ENCODE data around the gene OR4F15. TPM values are rescaled to one million over a fixed set of nuclear protein-coding genes. Genes with fewer than 3 reads are reported as not detected.

Gene OR4F15
- total RNA-seq, 1 experiment from 2014 or later, result not detected

- Histone ChIP-seq H3K36me3 (ENCODE audit: control insufficient read depth, insufficient read depth, low read length) (no peaks in the 10 kb centered on the region), H3K27me3 (replicated peaks; ENCODE audit: control insufficient read depth, insufficient read depth, low read length) (no peaks in the 10 kb centered on the region), H3K4me3 (ENCODE audit: low read depth, low read length) (no peak overlapping the region), H3K4me1 (no peaks in the 10 kb centered on the region), H3K9me3 (no peaks in the 10 kb centered on the region)
- Mint-ChIP-seq H3K4me1 (ENCODE audit: low read depth, unreplicated experiment) (no peaks in the 10 kb centered on the region), H3K27me3 (ENCODE audit: insufficient read depth, unreplicated experiment) (peaks cover 3% of the 10 kb centered on the region), H3K36me3 (ENCODE audit: insufficient read depth, unreplicated experiment) (no peaks in the 10 kb centered on the region), H3K9me3 (ENCODE audit: unreplicated experiment) (peaks cover 10% of the 10 kb centered on the region), H3K4me3 (ENCODE audit: unreplicated experiment) (no peak overlapping the region), H3K27ac (ENCODE audit: unreplicated experiment) (no peak overlapping the region)
- no peak for TF ChIP-seq CTCF (IDR thresholded peaks at IDR 0.05; ENCODE audit: insufficient read depth in 1 of 2, low read depth in 1 of 2, low read length in 1 of 2, severe bottlenecking in 1 of 2, unreplicated experiment in 1 of 2)
- ChIA-PET CTCF (no interaction called here), POLR2A (no interaction called here)
- no peak for DNase-seq
- no TSS peak for BruUV-seq (replicated peaks)
- intact Hi-C loops (cut with micrococcal nuclease; ENCODE audit: unreplicated experiment), result no loop called here
These were observed 11.0 kb upstream of the OR4F15 start for GRCh38 chr15:101801048-101801447.

DNA sequence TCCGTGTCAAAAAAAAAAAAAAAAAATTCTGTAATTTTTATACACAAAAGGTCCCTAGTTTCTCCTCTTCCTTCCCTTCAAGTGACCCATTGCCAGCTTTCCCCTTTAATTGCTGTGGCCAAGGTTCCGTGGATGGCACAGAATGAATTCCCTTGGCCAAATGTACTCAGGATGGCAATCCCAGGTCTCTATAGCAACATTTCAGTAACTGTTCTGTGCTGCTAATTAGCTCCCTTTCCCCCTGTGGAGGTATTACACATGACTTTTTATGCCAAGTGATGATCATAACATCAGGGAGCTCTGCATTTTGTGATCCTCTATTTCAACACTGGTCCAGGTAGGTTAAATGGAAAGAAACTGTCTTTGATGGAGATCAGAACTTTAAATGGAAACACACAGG, 8.8 kb upstream of the OR4F15 start, which contains the start of gene OR4F6:
Gene OR4F6, plus strand, starts transcription at position 301 of the 400 bp plus-strand sequence. CDS start 2,211 bp downstream, outside the sequence.
- intact Hi-C loops (cut with micrococcal nuclease; ENCODE audit: unreplicated experiment), result no loop called here
- H3K4me3 ChIP-seq (ENCODE audit: low read depth, low read length), result no peak within 1 kb of the TSS
- Mint-ChIP-seq H3K9me3 (ENCODE audit: unreplicated experiment) (peaks cover 10% of the 10 kb centered on the region), H3K27ac (ENCODE audit: unreplicated experiment) (no peak within 1 kb of the TSS), H3K36me3 (ENCODE audit: insufficient read depth, unreplicated experiment) (no peaks in the 10 kb centered on the region), H3K27me3 (ENCODE audit: insufficient read depth, unreplicated experiment) (peaks cover 3% of the 10 kb centered on the region), H3K4me3 (ENCODE audit: unreplicated experiment) (no peak within 1 kb of the TSS), H3K4me1 (ENCODE audit: low read depth, unreplicated experiment) (no peaks in the 10 kb centered on the region)
- ChIA-PET CTCF (no interaction called here), POLR2A (no interaction called here)
- no peaks in the 10 kb centered on the region for H3K36me3 ChIP-seq (ENCODE audit: control insufficient read depth, insufficient read depth, low read length)
- H3K4me1 ChIP-seq, result no peaks in the 10 kb centered on the region
- H3K9me3 ChIP-seq, result no peaks in the 10 kb centered on the region
- no peak for TF ChIP-seq CTCF (IDR thresholded peaks at IDR 0.05; ENCODE audit: insufficient read depth in 1 of 2, low read depth in 1 of 2, low read length in 1 of 2, severe bottlenecking in 1 of 2, unreplicated experiment in 1 of 2)
- no TSS peak for BruUV-seq (replicated peaks)
- no peaks in the 10 kb centered on the region for H3K27me3 ChIP-seq (replicated peaks; ENCODE audit: control insufficient read depth, insufficient read depth, low read length)
- no peak for DNase-seq

DNA sequence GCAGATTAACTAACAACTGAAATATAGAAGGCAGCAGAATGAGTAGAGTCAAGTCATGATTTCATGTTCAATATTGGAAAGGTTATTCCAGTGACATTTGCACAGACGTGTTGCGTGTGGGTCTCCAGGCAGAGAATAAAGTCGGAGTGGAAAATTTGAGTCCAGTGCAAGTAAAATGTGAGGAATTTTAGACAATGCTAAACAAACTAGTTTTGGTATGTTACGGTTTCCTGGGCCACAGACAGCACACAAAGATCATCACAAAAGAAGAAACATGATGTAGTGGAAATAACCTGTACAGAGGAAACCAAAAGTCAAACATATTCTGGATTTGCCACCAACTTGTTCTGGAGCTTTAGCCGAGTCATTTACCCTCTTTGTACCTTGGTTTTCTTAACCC, 8.3 kb upstream of the OR4F15 start:
- Mint-ChIP-seq H3K27ac (ENCODE audit: unreplicated experiment) (no peak overlapping the region), H3K9me3 (ENCODE audit: unreplicated experiment) (peaks cover 10% of the 10 kb centered on the region), H3K36me3 (ENCODE audit: insufficient read depth, unreplicated experiment) (no peaks in the 10 kb centered on the region), H3K4me1 (ENCODE audit: low read depth, unreplicated experiment) (no peaks in the 10 kb centered on the region), H3K27me3 (ENCODE audit: insufficient read depth, unreplicated experiment) (peaks cover 3% of the 10 kb centered on the region), H3K4me3 (ENCODE audit: unreplicated experiment) (no peak overlapping the region)
- POLR2A ChIA-PET, result no interaction called here
- H3K9me3 ChIP-seq, result no peaks in the 10 kb centered on the region
- no peaks in the 10 kb centered on the region for H3K4me1 ChIP-seq
- H3K4me3 ChIP-seq (ENCODE audit: low read depth, low read length), result no peak overlapping the region
- TF ChIP-seq CTCF (IDR thresholded peaks at IDR 0.05; ENCODE audit: insufficient read depth in 1 of 2, low read depth in 1 of 2, low read length in 1 of 2, severe bottlenecking in 1 of 2, unreplicated experiment in 1 of 2), result no peak
- no peaks in the 10 kb centered on the region for H3K36me3 ChIP-seq (ENCODE audit: control insufficient read depth, insufficient read depth, low read length)
- intact Hi-C loops (cut with micrococcal nuclease; ENCODE audit: unreplicated experiment), result no loop called here
- DNase-seq, result no peak
- BruUV-seq (replicated peaks), result no TSS peak
- CTCF ChIA-PET, result no interaction called here
- H3K27me3 ChIP-seq (replicated peaks; ENCODE audit: control insufficient read depth, insufficient read depth, low read length), result no peaks in the 10 kb centered on the region

Data from Caco-2 (cell line).